Colonic mucosa (tissue), 4 donors: Measurements from ENCODE around the gene C1D. TPM values are rescaled to one million over a fixed set of nuclear protein-coding genes. Genes with fewer than 3 reads are reported as not detected.

Source experiments
- DNase-seq: peaks from one replicate; pipeline ENCODE4 v3.0.0-alpha.2; 2020
- H3K27ac ChIP-seq: fragments of 200-600 bp; one replicate; pipeline ENCODE4 v1.8.0; 2021
- H3K27me3 ChIP-seq: fragments of 200-600 bp; one replicate; pipeline ENCODE4 v1.8.0; 2021
- H3K36me3 ChIP-seq: fragments of 200-600 bp; one replicate; pipeline ENCODE4 v1.8.0; 2021
- H3K4me1 ChIP-seq: fragments of 200-600 bp; one replicate; pipeline ENCODE4 v1.8.0; 2021; ENCODE audit warnings: mild to moderate bottlenecking
- H3K4me3 ChIP-seq: fragments of 200-600 bp; one replicate; pipeline ENCODE4 v1.8.0; 2021
- H3K9ac ChIP-seq, 2 donors: one replicate each; pipeline ENCODE4 v1.7.0; 2013; ENCODE audit warnings: control low read depth in 2 of 2, low read depth in 2 of 2, low read length in 2 of 2
- H3K9me3 ChIP-seq: fragments of 200-600 bp; one replicate; pipeline ENCODE4 v1.8.0; 2021
- intact Hi-C: fragments of 100-400 bp; cut with DNase I; formaldehyde crosslinking; loops from one replicate; pipeline ENCODE4 v1.14.1; 2022
- total RNA-seq, 2 donors: library from RNA; stranded (reverse); fragmentation: NEBNext Ultra II Directional in 1 of 2; extraction: Animal tissue kit (Norgen Biotek cat#: 25700) in 1 of 2; gene quantifications; one replicate each; pipeline ENCODE4 v1.2.1, GENCODE V29; 2021
- TF ChIP-seq, protein P1 (sequence below): fragments of 200-600 bp; IDR thresholded peaks from one replicate; pipeline ENCODE4 v1.8.0; 2022; ENCODE audit warnings: antibody characterized with exemption, mild to moderate bottlenecking
- donor health status: healthy.
- donor health status: DM: no; HTN: no; CAD: no.
- donor health status: DM: no; HTN: no; CAD: no.

C1D gene, protein sequence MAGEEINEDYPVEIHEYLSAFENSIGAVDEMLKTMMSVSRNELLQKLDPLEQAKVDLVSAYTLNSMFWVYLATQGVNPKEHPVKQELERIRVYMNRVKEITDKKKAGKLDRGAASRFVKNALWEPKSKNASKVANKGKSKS
- 10 to 100 TPM; 15.4 to 19.9 TPM for total RNA-seq

DNA sequence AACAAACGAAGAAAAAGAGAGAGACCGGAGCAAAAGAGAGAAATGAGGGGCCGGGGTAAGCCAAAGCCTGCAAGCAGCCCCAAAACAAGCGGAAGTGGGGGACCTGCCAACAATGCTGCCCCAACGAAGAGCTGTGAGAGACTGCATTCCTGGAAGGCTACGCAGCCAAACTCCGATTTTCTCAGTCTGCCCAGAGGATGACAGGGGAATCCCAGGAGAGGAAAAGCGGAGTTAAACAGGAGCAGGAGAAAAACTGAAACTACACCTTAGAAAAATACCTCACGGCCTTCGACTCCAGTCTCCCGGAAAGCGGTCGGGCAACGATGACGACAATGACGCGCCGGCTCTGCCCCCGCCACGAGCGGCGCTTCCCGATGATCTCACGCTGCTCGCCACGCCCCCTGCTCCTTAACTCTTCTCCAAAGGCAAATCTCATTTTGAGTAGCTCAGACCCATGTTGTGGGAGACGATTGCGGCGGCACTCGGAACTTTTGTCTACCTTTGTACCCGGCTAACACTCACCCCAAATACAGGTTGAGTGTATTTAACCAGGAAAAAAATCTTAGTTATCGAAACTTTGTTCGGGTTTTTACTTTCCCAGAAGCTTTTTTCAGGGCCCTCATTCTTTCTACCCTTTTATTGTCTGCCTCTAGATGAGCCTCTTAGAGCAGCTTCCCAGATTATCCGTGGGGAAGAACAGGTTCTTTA is at the start of gene C1D:
Gene C1D, minus strand, starts transcription at position 325 of the 708 bp plus-strand sequence. CDS start 15,694 bp downstream, outside the sequence.
- Histone ChIP-seq H3K27ac (peak within 1 kb of the TSS; percentile 69), H3K4me3 (peak within 1 kb of the TSS; percentile 73), H3K9ac (peak within 1 kb of the TSS; percentile 84 to 92), H3K36me3 (no peaks in the 10 kb centered on the region), H3K4me1 (no peaks in the 10 kb centered on the region), H3K9me3 (no peaks in the 10 kb centered on the region), H3K27me3 (no peaks in the 10 kb centered on the region)
- TF ChIP-seq, protein P1, sequence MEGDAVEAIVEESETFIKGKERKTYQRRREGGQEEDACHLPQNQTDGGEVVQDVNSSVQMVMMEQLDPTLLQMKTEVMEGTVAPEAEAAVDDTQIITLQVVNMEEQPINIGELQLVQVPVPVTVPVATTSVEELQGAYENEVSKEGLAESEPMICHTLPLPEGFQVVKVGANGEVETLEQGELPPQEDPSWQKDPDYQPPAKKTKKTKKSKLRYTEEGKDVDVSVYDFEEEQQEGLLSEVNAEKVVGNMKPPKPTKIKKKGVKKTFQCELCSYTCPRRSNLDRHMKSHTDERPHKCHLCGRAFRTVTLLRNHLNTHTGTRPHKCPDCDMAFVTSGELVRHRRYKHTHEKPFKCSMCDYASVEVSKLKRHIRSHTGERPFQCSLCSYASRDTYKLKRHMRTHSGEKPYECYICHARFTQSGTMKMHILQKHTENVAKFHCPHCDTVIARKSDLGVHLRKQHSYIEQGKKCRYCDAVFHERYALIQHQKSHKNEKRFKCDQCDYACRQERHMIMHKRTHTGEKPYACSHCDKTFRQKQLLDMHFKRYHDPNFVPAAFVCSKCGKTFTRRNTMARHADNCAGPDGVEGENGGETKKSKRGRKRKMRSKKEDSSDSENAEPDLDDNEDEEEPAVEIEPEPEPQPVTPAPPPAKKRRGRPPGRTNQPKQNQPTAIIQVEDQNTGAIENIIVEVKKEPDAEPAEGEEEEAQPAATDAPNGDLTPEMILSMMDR = no peak
- intact Hi-C loops = no loop called here
- DNase-seq = peak; percentile 97

DNA sequence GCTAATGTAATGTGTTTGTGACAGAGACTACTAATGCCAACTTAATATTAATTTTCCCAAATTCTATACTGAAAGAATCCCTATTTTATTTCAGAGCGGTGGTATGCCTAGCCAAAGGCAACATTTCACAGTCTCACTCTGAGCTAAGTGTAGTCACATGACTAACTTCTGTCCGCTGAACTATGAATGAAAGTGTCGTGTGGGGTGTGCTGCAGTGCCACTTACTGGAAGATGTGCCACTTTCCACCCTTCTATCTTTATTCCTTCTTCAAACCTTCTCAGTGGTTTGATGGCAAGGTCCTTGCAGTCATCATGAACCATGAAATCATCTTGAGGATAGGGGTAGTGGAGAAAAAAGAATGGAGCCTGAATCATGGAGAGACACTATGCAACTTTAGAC is 47.3 kb upstream of the C1D start:
- H3K9me3 ChIP-seq = no peaks in the 10 kb centered on the region
- no peak overlapping the region for H3K27ac ChIP-seq
- H3K36me3 ChIP-seq = no peaks in the 10 kb centered on the region
- DNase-seq = no peak
- intact Hi-C loops = no loop called here
- no peak overlapping the region for H3K9ac ChIP-seq
- H3K4me3 ChIP-seq = no peak overlapping the region
- no peaks in the 10 kb centered on the region for H3K27me3 ChIP-seq
- TF ChIP-seq, protein P1 = no peak
- no peaks in the 10 kb centered on the region for H3K4me1 ChIP-seq

DNA sequence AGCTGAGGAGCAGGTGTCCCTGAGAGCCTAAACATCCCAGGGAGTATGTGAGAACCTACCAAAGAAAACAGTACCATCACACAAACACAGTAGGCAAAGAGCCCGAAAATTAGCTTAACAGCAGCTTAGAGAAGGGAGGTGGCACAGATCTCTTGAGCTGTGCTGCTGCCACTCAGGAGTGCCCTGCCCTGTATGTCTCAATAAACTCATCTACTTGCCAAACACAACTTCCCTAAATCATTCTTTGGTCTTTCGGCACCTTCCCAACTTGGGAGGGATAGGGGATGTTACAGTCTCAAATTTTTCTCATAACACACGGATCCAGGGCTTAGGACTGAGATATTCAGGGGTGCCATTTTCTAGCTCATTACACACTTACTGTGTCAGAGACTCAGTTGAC is 45.3 kb upstream of the C1D start:
- TF ChIP-seq, protein P1 = no peak
- Histone ChIP-seq H3K27ac (no peak overlapping the region), H3K27me3 (no peaks in the 10 kb centered on the region), H3K4me3 (no peak overlapping the region), H3K4me1 (no peaks in the 10 kb centered on the region), H3K9ac (no peak overlapping the region), H3K36me3 (no peaks in the 10 kb centered on the region), H3K9me3 (no peaks in the 10 kb centered on the region)
- no peak for DNase-seq
- intact Hi-C loops = no loop called here

DNA sequence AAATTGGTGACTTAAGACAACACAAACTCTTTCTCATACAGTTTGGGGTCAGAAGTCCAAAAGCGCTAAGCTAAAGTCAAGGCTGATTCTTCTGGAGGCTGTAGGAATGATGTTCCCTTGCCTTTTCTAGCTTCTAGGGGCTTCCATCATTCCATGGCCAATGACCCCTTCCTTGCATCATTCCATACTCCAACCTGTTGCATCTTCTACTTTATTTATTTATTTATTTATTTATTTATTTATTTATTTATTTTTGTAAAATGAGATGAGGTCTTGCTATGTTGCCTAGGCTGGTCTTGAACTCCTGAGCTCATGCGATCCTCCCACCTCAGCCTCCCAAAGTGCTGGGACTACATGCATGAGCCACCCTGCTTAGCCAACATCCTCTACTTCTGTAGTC is 44.7 kb upstream of the C1D start:
- TF ChIP-seq, protein P1 = no peak
- H3K27me3 ChIP-seq = no peaks in the 10 kb centered on the region
- no peaks in the 10 kb centered on the region for H3K4me1 ChIP-seq
- no peak for DNase-seq
- no peak overlapping the region for H3K4me3 ChIP-seq
- no peaks in the 10 kb centered on the region for H3K9me3 ChIP-seq
- H3K9ac ChIP-seq = no peak overlapping the region
- no peaks in the 10 kb centered on the region for H3K36me3 ChIP-seq
- H3K27ac ChIP-seq = no peak overlapping the region
- intact Hi-C loops = no loop called here

DNA sequence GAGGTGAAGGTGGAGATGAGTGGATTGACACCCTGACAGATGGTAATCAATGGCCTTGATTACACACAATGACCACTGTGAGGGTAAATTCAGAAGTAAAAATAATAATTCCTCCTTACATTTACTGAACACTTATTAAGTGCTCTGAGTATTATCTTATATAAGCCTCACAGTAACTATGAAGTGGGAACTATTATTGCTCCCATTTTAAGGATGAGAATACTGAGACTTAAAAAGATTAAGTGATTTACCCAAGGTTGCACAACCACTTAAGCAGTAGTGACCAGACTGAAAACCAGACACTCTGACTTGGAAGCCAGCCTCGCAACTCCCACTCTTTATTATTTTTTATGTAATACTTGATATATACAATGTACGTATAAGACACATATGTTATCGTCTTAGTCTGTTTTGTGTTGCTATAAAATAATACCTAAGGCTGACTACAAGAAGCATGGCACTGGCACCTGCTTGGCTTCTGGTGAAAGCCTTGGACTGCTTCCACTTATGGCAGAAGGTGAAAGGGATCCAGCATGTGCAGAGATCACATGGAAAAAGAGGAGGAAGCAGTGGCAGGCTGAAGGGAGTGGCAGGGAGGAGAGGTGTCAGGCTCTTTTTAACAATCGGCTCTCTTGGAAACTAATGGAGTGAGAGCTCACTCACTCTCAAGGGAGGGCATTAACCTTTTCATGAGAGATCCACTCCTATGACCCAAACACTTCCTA is 41.5 kb upstream of the C1D start:
- Histone ChIP-seq H3K36me3 (no peaks in the 10 kb centered on the region), H3K9ac (no peak overlapping the region), H3K27me3 (no peaks in the 10 kb centered on the region), H3K4me1 (no peaks in the 10 kb centered on the region), H3K9me3 (no peaks in the 10 kb centered on the region), H3K4me3 (no peak overlapping the region), H3K27ac (no peak overlapping the region)
- intact Hi-C loops = no loop called here
- DNase-seq = no peak
- TF ChIP-seq, protein P1 = no peak
